Peyer's patch (tissue), 4 donors: ENCODE measurements around the gene RIMBP2.

Source experiments
- POLR2A ChIP-seq, 2 donors: fragments of 450-650 bp; IDR thresholded peaks; one replicate each; pipeline ENCODE4 v1.5.1; 2017; ENCODE audit warnings: antibody characterized with exemption in 2 of 2, mild to moderate bottlenecking in 2 of 2, moderate library complexity in 2 of 2
- TF ChIP-seq, protein P1 (sequence below), 6 experiments: fragments of 450-650 bp in 4 of 6; fragments of 200-600 bp in 2 of 6; sonication (generic) in 1 of 6; IDR thresholded peaks; one replicate each; pipeline ENCODE4 v1.5.1; 2017 to 2019; ENCODE audit warnings: antibody characterized with exemption in 6 of 6, mild to moderate bottlenecking in 3 of 6, moderate library complexity in 1 of 6

DNA sequence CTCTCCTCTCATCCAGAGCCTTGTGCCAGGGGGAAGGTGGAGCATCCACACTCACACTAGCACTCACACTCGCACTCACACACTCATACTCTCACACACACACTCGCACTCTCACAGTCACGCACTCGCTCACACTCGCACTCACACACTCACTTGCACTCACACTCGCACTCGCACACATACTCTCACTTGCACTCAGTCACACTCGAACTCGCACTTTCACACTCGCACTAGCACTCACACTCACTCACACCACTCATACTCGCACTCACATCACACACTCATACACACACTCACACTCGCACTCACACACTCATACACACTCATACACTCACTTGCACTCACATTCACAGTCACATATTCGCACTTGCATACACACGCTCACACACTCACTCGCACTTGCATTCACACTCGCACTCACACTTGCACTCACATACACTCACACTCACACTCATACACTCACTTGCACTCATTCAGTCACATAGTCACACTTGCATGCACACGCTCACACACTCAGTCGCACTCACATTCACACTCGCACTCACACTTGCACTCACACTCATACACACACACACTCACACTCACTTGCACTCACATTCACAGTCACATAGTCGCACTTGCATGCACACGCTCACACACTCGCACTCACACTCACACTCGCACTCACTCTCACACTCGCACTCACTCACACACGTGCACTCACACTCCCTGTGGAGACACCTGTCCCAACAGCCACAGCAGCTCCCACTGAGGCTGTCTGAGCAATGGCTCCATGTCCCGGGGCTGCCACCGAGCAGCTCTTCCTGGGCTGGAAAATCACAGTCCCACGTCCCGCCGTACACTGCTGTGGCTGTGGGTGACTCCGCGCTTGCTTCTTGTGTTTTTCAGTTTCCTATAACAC, 12.3 kb upstream of the RIMBP2 start:
- TF ChIP-seq, protein P1, sequence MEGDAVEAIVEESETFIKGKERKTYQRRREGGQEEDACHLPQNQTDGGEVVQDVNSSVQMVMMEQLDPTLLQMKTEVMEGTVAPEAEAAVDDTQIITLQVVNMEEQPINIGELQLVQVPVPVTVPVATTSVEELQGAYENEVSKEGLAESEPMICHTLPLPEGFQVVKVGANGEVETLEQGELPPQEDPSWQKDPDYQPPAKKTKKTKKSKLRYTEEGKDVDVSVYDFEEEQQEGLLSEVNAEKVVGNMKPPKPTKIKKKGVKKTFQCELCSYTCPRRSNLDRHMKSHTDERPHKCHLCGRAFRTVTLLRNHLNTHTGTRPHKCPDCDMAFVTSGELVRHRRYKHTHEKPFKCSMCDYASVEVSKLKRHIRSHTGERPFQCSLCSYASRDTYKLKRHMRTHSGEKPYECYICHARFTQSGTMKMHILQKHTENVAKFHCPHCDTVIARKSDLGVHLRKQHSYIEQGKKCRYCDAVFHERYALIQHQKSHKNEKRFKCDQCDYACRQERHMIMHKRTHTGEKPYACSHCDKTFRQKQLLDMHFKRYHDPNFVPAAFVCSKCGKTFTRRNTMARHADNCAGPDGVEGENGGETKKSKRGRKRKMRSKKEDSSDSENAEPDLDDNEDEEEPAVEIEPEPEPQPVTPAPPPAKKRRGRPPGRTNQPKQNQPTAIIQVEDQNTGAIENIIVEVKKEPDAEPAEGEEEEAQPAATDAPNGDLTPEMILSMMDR (IDR thresholded peaks at IDR 0.05) = no peak
- no peak for TF ChIP-seq POLR2A (IDR thresholded peaks at IDR 0.05)
